DND-41 (cell line): Measurements from ENCODE around the gene ASB14.

Experiments used
- CTCF ChIP-seq: IDR thresholded peaks from 2 replicates; pipeline ENCODE4 v1.5.1; 2012; ENCODE audit warnings: borderline replicate concordance, low read length, moderate library complexity, mild to moderate bottlenecking; ENCODE audit not compliant: poor library complexity, severe bottlenecking; ENCODE audit errors: extremely low read depth
- EZH2 ChIP-seq: IDR thresholded peaks from 3 replicates; pipeline ENCODE4 v1.6.1; 2012; ENCODE audit warnings: borderline replicate concordance, low read depth, mild to moderate bottlenecking, moderate library complexity, low read length, inconsistent platforms; ENCODE audit not compliant: severe bottlenecking

GRCh38 chr3:57283334-57283733 lies 9.2 kb downstream of the ASB14 start:
- TF ChIP-seq EZH2 (no peak), CTCF (no peak)
